GM21529 (cell line): ENCODE results near the gene JARID2.

ENCODE experiments used
- ATAC-seq: cut with Tn5 transposase; IDR thresholded peaks from one replicate; pipeline ENCODE4 v1.9.1; 2021; ENCODE audit not compliant: unreplicated experiment

JARID2 gene

GRCh38 chr6:15434263-15434662 lies 188.4 kb downstream of the JARID2 start:
- ATAC-seq, result no peak

- ATAC-seq, result no peak
Observed at GRCh38 chr6:15434823-15435380, 189.0 kb downstream of the JARID2 start.

- ATAC-seq, result no peak
Observed at GRCh38 chr6:15435468-15435867, 189.6 kb downstream of the JARID2 start.

GRCh38 chr6:15436451-15436850 lies 190.6 kb downstream of the JARID2 start:
- no peak for ATAC-seq

GRCh38 chr6:15437090-15437635 lies 191.3 kb downstream of the JARID2 start:
- ATAC-seq, result no peak

- no peak for ATAC-seq
Observed at GRCh38 chr6:15439410-15440025, 193.6 kb downstream of the JARID2 start.

GRCh38 chr6:15440040-15440439 lies 194.2 kb downstream of the JARID2 start:
- no peak for ATAC-seq

- no peak for ATAC-seq
Observed at GRCh38 chr6:15441215-15441868, 195.5 kb downstream of the JARID2 start.

GRCh38 chr6:15441981-15442380 lies 196.1 kb downstream of the JARID2 start:
- no peak for ATAC-seq

- no peak for ATAC-seq
Observed at GRCh38 chr6:15442467-15442866, 196.6 kb downstream of the JARID2 start.

- no peak for ATAC-seq
Observed at GRCh38 chr6:15443119-15443830, 197.4 kb downstream of the JARID2 start.

- no peak for ATAC-seq
Observed at GRCh38 chr6:15444081-15444731, 198.3 kb downstream of the JARID2 start.

GRCh38 chr6:15444881-15445280 lies 199.0 kb downstream of the JARID2 start:
- no peak for ATAC-seq

- ATAC-seq, result no peak
Observed at GRCh38 chr6:15447546-15448267, 201.8 kb downstream of the JARID2 start.

- no peak for ATAC-seq
Observed at GRCh38 chr6:15449011-15449410, 203.1 kb downstream of the JARID2 start.

- ATAC-seq, result no peak
Observed at GRCh38 chr6:15451738-15452137, 205.9 kb downstream of the JARID2 start.

- no peak for ATAC-seq
Observed at GRCh38 chr6:15452182-15452941, 206.5 kb downstream of the JARID2 start.

- ATAC-seq, result no peak
Observed at GRCh38 chr6:15453186-15453585, 207.3 kb downstream of the JARID2 start.

GRCh38 chr6:15453622-15454021 lies 207.8 kb downstream of the JARID2 start:
- no peak for ATAC-seq

GRCh38 chr6:15456422-15456821 lies 210.6 kb downstream of the JARID2 start:
- no peak for ATAC-seq
